Prostate gland (tissue), 2 donors: ENCODE measurements around the gene MBOAT1. TPM values are rescaled to one million over a fixed set of nuclear protein-coding genes. Genes with fewer than 3 reads are reported as not detected.

Experiments
- DNase-seq: peaks from one replicate; pipeline ENCODE4 v3.0.0-alpha.2; 2019; ENCODE audit warnings: low spot score
- H3K27ac ChIP-seq, 2 donors: fragments of 200-600 bp; sonication (generic); 2 replicates each; pipeline ENCODE4 v1.5.1; 2017 to 2019
- H3K27me3 ChIP-seq: fragments of 200-600 bp; sonication (generic); replicated peaks from 2 replicates; pipeline ENCODE4 v1.5.1; 2019; ENCODE audit not compliant: insufficient read depth
- H3K36me3 ChIP-seq, 2 donors: fragments of 200-600 bp; sonication (generic); 1 replicate in 1 of 2; 2 replicates in 1 of 2; pipeline versions ENCODE4 v1.5.1 to v1.8.1; 2017 to 2019
- H3K4me1 ChIP-seq: fragments of 200-600 bp; sonication (generic); replicated peaks from 2 replicates; pipeline ENCODE4 v1.5.1; 2019
- H3K4me3 ChIP-seq, 2 donors: fragments of 200-600 bp; sonication (generic); 2 replicates each; pipeline ENCODE4 v1.5.1; 2017 to 2019
- H3K9me3 ChIP-seq: fragments of 200-600 bp; sonication (generic); 2 replicates; pipeline ENCODE4 v1.5.1; 2017
- POLR2A ChIP-seq: fragments of 450-650 bp; IDR thresholded peaks from one replicate; pipeline ENCODE4 v1.6.1; 2016; ENCODE audit warnings: antibody characterized with exemption, mild to moderate bottlenecking
- POLR2AphosphoS5 ChIP-seq: sonication (generic); formaldehyde crosslinking; IDR thresholded peaks from one replicate; pipeline ENCODE4 v1.6.1; 2017; ENCODE audit warnings: antibody characterized with exemption
- WGBS: methylation state at CpG from one replicate; pipeline ENCODE4 v1.1.5; 2018; 5-methylcytosine and 5-hydroxymethylcytosine counted together
- intact Hi-C: fragments of 100-400 bp; cut with DNase I; formaldehyde crosslinking; loops from one replicate; pipeline ENCODE4 v1.14.2; 2022
- total RNA-seq, 2 donors: library from RNA; depleted of rRNA; stranded (reverse); fragments of >200 nt; gene quantifications; one replicate each; pipeline ENCODE4 v1.1.0, GENCODE V29; 2016
- TF ChIP-seq, protein P1 (sequence below), 4 experiments: fragments of 200-600 bp in 2 of 4; fragments of 450-650 bp in 2 of 4; sonication (generic) in 2 of 4; IDR thresholded peaks; 1 replicate in 3 of 4; 2 replicates in 1 of 4; pipeline ENCODE4 v1.5.1; 2016 to 2019; ENCODE audit warnings: antibody characterized with exemption in 4 of 4, mild to moderate bottlenecking in 2 of 4, moderate library complexity in 2 of 4

The MBOAT1 gene
- total RNA-seq, 2 donors from 2014 or later: 8.6 to 14.1 TPM

DNA sequence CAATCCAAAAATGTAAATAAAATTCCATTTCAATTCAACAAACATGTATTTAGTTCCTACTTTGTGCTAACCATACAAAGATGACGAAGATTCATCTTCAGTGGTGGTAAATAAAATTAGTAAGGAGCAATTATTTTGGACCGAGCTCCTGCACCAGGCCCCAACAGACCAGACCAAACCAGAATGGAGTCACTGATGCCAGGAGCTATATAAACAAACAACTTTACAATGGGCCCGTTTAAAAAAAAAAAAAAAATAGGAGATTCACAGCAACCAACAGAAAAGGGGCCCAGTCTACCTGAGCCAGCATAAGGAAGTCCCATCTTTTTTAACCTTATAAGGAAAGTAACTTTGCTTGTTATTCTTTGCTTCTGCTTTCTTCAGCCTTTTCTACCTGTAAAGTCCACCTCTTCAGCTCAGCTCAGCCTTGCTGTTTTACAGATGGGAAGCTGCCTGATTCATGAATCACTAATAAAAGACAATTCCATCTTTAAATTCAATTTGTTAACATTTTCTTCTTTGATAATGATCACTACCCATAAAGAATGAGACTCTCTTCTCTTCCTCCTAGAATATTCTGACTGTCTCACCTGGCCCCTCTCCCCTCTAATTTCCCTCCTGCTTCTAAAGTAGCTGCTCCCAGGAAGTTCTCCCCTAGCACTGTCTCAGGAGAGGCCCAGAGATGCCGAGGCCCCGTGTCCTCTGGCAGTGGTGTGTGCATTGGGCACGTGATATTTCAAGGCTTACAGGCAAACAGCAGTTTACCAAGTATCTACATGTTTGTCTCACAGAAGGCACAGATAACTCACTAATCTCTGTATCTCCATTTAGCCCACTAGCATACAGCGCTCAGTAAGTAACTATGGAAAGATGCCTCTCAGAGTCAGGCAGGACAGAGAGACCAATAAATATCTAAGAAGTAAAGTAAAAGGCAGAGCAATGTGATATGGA, 8.4 kb downstream of the MBOAT1 start:
- Histone ChIP-seq H3K4me1 (peaks cover 6% of the 10 kb centered on the region), H3K4me3 (no peak overlapping the region), H3K9me3 (no peaks in the 10 kb centered on the region), H3K27ac (peak overlapping the region; percentile 63 to 65), H3K27me3 (no peaks in the 10 kb centered on the region), H3K36me3 (no peaks in the 10 kb centered on the region)
- intact Hi-C loops: no loop called here
- DNase-seq: no peak
- WGBS: 36% methylated on average over 7 of the region's 7 CpGs
- TF ChIP-seq POLR2A: no peak
- TF ChIP-seq, protein P1, sequence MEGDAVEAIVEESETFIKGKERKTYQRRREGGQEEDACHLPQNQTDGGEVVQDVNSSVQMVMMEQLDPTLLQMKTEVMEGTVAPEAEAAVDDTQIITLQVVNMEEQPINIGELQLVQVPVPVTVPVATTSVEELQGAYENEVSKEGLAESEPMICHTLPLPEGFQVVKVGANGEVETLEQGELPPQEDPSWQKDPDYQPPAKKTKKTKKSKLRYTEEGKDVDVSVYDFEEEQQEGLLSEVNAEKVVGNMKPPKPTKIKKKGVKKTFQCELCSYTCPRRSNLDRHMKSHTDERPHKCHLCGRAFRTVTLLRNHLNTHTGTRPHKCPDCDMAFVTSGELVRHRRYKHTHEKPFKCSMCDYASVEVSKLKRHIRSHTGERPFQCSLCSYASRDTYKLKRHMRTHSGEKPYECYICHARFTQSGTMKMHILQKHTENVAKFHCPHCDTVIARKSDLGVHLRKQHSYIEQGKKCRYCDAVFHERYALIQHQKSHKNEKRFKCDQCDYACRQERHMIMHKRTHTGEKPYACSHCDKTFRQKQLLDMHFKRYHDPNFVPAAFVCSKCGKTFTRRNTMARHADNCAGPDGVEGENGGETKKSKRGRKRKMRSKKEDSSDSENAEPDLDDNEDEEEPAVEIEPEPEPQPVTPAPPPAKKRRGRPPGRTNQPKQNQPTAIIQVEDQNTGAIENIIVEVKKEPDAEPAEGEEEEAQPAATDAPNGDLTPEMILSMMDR (IDR thresholded peaks at IDR 0.05): no peak
- TF ChIP-seq POLR2AphosphoS5: no peak

DNA sequence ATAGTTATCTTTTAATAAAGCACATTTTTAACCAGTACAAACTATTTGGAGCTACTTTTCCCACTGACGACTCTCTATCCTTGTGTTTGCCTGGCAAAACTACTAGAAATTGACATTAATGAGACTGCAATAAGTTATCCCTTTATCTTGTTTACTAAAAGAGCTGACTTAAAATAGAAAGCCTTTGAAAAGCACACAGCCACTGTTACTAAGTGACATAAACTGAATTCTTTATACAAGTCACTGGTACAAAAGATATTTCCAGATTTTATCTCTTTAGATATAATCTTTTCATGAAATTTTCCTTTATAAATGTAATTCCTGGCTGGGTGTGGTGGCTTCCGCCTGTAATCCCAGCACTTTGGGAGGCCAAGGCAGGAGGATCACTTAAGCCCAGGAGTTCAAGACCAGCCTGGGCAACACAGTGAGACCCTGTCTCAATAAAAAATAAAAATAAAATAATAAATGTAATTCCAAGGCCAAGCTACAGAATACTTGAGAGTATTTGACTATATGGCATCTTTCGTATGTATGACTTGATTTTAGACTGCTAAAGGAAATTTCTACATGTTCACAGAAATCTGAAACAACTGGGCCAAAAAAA, 9.5 kb downstream of the MBOAT1 start:
- no peaks in the 10 kb centered on the region for H3K9me3 ChIP-seq
- peak overlapping the region; percentile 23 to 65 for H3K27ac ChIP-seq
- TF ChIP-seq POLR2A (no peak), POLR2AphosphoS5 (peak; percentile 21)
- no peak for DNase-seq
- no peak overlapping the region for H3K4me3 ChIP-seq
- intact Hi-C loops: no loop called here
- WGBS: 27% methylated on average over 3 of the region's 3 CpGs
- H3K4me1 ChIP-seq: peaks cover 6% of the 10 kb centered on the region
- no peaks in the 10 kb centered on the region for H3K27me3 ChIP-seq
- H3K36me3 ChIP-seq: no peaks in the 10 kb centered on the region

DNA sequence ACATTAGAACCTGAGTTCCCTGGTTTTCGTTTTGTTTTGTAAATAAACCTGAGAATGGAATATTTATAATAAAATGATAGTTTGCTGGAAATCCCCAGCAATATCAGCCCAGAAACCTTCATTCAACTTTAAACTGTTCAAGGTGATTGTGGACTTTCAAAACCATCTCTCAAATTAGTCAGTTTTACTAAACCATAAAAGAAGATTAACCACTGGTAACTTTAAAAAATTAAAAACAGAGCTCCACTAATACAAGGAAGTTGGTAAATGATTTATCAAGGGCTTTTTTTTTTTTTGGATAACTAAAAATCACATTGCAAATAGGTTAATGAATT, 10.0 kb downstream of the MBOAT1 start:
- 20% methylated on average over 1 of the region's 1 CpG for WGBS
- no peak for DNase-seq
- Histone ChIP-seq H3K4me3 (no peak overlapping the region), H3K36me3 (no peaks in the 10 kb centered on the region), H3K27me3 (no peaks in the 10 kb centered on the region), H3K9me3 (no peaks in the 10 kb centered on the region), H3K27ac (peak overlapping the region; percentile 32 to 65), H3K4me1 (peaks cover 6% of the 10 kb centered on the region)
- intact Hi-C loops: no loop called here
- TF ChIP-seq POLR2A (no peak), POLR2AphosphoS5 (no peak)
- TF ChIP-seq, protein P1 (IDR thresholded peaks at IDR 0.05): no peak

DNA sequence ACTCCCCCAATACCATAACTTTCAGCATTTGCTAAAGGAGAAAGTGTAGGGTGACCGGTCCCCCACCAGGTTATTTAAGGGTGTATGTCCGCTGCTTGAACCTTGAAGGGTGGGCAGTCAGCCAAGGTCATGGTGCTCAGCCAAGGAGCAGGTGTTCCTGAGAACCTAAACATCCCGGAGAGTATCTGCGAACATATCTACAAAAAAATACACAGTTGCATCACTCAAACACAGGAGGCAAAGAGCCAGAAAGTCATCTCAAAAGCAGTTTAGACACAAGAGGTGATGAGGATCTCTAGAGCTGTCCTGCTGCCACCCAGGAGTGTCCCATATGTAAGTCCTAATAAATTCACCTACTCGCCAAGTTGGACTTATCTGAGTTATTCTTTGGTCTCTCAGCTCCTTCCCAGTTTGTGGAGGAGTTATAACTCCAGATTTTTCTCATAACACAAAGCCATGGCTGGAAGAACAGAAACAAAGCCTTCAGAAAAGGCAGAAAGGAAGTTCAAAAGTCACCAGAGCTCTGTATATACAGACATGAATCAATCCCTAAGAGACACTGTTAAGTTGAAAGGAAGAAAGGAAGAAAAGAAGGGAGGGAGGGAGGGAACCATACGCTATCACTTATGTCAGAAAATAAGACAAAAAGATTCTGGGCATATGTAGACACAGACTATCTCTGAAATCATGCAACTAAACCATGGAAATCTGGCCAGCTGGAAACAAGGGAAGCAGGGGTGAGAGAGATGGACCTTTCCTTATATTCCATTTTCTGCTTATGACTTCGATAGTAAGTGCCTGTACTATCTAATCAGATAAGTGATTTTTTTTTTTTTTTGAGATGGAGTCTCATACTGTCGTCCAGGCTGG, 11.3 kb downstream of the MBOAT1 start:
- no peaks in the 10 kb centered on the region for H3K9me3 ChIP-seq
- no peak for DNase-seq
- peaks cover 6% of the 10 kb centered on the region for H3K4me1 ChIP-seq
- TF ChIP-seq, protein P1 (IDR thresholded peaks at IDR 0.05): no peak
- no peak for TF ChIP-seq POLR2A
- no peak for TF ChIP-seq POLR2AphosphoS5
- H3K4me3 ChIP-seq: no peak overlapping the region
- H3K27ac ChIP-seq: peak overlapping the region; percentile 2 to 32
- WGBS: 60% methylated on average over 8 of the region's 8 CpGs
- H3K36me3 ChIP-seq: no peaks in the 10 kb centered on the region
- intact Hi-C loops: no loop called here
- H3K27me3 ChIP-seq: no peaks in the 10 kb centered on the region

DNA sequence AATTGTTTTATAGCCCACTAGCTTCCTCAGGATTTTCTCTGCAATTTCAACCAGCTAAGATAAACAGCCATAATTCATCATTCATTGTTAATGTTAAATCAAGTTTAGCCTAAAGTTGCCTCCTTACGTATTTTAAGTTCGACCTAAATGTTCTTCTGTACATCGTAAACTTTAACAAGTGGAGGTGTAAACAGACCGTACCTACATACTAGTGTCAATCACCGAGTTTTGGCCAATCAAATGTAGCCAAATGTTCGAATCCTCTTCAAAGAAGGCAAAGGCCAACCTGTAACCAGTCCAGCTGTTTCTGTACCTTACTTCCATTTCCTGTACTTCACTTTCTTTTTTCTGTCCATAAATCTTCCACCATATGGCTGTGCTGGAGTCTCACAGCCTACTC, 13.5 kb downstream of the MBOAT1 start:
- Histone ChIP-seq H3K27me3 (no peaks in the 10 kb centered on the region), H3K9me3 (no peaks in the 10 kb centered on the region), H3K27ac (peak overlapping the region; percentile 48 to 60), H3K4me1 (peaks cover 2% of the 10 kb centered on the region), H3K4me3 (no peak overlapping the region), H3K36me3 (no peaks in the 10 kb centered on the region)
- intact Hi-C loops: no loop called here
- no peak for DNase-seq
- no peak for TF ChIP-seq POLR2A
- TF ChIP-seq POLR2AphosphoS5: peak; percentile 16
- 19% methylated on average over 6 of the region's 6 CpGs for WGBS
